ENCODE measurements around the gene DDC.

- TF ChIP-seq FOXM1 (IDR thresholded peaks at IDR 0.05; ENCODE audit: borderline replicate concordance, low read depth) (no peak), YY1 (IDR thresholded peaks at IDR 0.05; ENCODE audit: low read depth) (no peak), EP300 (IDR thresholded peaks at IDR 0.05; ENCODE audit: borderline replicate concordance) (no peak), RAD21 (IDR thresholded peaks at IDR 0.05; ENCODE audit: low read depth) (no peak), TEAD4 (IDR thresholded peaks at IDR 0.05) (no peak)
Observed at GRCh38 chr7:50488379-50488778, 76.8 kb downstream of the DDC start.
